ENCODE measurements around the gene GTPBP1.

The GTPBP1 gene

DNA sequence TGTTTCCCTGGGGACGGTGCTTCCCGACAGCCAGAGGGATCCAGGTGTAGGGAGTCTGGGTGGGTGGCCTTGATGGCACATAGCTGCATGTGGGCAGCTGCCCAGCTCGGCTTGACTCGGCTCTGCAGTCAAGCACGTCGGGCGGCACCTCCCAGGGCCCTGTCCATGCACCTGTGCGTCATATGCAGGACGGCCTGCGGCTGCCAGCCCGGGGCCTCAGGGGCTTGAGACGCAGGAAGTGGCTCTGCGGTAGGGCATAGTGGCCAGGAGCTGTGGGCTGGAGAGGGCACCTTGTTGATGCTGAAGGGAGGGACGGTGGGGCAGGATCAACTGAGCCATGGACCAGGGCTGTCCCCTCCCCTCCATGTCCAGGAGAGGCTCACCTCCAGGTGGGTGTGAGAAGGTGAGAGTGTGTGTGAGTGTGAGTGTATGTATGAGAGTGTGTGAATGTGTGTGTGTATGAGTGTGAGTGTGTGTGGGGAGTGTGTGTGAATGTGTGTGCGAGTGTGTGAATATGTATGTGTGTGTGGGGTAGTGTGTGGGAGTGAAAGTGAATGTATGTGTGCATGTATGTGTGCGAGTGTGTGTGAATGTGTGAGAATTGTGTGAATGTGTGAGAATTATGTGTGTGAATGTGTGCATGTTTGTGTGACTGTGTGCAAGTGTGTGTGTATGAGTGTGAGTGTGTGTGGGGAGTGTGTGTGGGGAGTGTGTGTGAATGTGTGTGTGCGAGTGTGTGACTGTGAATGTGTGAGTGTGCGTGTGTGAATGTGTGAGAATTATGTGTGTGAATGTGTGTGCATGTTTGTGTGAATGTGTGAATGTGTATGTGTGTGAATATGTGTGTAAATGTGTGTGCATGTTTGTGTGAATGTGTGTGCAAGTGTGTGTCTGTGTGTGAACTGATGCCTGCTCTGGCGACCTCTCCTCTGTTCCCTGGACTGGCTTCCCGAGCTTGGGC is 55.7 kb downstream of the GTPBP1 start:
- no peak for DNase-seq

DNA sequence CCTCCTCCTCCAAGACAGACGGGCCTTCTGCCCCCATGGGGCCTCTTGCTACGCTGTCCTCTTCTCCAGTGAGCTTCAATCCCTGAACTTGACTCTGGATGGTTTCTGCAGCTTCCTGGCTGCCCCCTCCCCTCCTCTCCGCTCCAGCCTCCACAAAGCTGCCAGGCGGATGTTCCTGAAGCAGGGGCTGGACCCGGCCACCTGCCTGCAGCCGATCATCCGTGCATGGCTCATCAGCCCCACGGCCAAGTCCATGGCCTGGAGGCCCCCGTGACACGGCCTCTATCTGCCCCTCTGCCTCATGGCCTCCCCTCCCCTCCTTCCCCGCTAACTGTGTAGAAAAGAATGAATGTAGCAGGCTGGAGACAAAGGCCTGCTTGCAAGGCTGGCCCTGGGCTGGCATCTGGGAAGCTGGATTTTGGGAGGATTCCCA is 56.8 kb downstream of the GTPBP1 start:
- DNase-seq = no peak

DNA sequence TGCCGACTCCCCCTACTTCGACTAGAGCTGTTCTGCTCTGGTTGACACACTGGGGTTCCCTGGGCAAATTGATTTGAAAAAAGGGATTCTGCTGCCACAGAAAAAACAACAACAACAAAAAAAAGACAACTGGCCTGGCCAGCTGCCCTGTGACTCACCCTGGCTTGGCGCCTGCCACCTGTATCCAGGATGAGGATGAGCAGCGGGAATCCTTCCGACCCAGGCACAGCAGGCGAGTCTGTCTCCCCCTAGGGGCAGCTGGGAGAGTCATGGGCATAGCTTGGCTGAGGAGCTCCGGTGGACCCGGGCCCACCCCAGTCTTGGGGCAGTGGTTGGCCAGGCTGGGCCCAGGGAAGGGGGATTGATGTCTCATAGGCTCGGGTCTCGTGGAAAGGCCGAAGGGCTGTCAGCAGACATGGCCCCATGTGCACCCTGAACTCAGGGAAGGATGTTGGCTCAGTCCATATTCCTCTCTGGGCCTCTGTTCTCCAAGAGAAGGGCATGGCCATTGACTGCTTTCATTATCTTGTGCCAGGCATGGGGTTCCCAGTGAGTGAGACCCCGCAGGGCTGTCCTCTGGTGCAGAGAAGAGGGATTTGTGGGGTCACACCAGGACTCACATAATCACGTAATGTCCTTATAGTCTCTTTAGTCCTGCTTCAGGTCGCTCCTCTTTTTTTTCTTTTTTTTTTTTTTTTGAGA is 60.5 kb downstream of the GTPBP1 start:
- peak; percentile 28 for DNase-seq

DNA sequence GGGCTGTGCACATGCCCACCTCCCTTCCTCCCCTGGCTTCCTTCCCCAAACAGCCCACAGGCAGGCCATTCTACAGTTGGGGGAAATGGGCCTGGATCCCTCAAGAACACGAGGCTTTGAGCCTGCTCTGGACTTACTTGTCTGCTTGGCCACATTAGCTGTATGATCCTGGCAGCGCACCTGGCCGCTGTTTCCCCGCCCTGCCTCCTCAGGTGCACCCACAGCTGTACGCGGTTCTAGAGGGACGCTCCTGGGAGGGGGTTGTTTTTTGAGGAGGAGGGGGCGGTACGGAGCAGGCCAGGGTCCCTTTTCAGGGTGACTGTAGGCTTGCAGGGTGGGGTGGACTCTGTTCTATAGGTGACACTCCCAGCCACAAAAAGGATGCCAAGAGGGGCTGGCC is 61.6 kb downstream of the GTPBP1 start:
- no peak for DNase-seq

DNA sequence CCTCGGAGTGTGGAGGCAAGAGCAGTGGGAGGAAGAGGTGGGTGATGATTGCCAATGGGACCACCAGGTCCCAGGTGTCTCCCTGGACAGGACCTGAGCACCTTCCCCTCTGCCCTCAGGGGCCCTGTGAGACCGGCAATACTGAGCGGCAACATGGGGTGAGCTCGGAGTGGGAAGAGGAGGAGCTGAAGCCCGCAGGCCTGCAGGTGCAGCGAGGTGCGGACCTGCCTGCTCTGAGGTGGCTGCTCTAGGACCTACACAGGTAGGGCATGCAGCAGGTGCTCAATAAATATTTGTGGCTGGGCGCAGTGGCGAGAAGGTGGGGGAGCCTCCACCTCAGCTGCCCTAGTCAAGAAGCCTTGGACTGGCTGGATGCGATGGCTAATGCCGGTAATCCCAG is 62.3 kb downstream of the GTPBP1 start:
- no peak for DNase-seq

DNA sequence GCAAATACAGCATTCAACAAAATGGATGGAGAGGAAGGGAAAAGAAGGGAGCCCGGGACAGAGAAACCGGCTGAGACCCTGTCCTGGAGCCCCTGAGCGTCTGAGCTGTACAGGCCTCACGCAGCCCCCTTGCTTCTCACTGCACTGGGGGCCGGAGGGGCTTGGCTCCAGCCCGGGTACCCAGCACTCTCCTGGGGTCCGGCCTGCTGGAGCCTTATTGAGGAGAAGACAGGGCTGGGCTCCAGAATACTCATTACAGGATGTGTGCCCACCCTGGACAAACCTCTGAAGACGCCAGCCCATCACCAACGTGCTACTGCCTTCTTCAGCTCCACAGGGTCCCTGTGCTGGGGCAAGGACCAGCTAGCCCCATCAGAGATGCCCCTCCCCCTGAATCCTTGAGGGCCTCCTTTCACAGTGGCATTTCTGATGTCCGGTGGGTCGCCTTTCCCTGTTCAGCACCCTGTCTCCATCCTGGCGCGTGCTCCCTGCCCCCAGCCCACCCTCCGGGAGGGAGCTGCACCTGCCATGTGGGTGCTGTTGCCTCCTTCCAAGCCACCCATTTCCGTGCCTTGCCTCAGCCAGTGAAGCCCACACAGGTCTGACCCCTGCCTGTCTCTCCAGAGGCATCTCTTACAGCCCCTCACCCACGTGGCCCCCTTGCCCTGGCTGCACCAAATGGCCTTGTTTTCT is 64.7 kb downstream of the GTPBP1 start:
- DNase-seq = no peak

- no peak for DNase-seq
These were observed 66.8 kb downstream of the GTPBP1 start for GRCh38 chr22:38772623-38772873.

DNA sequence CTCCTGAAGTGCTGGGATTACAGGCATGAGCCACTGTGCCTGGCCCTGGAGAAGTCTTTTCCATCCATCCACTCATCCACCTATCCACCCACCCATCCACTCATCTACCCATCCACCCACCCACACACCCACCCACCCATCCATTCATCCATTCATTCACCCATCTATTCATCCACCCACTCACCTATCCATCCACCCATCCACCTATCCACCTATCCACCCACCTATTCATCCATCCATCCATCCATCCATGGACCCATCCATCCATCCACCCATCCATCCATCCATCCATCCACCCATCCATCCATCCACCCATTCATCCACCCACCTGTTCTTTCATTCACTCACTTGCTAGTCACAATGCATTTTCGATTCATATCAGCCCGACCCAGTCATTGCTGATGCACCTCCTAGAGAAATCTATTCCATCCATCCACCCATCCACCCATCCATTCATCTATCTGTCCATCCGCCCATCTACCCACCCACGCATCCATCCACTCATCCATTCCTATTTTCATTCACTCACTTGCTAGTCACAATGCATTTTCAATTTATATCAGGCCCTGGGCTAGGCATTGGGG is 67.7 kb downstream of the GTPBP1 start:
- no peak for DNase-seq

GRCh38 chr22:38774496-38775166 is 68.9 kb downstream of the GTPBP1 start:
- DNase-seq = no peak

GRCh38 chr22:38775656-38776055 is 69.9 kb downstream of the GTPBP1 start:
- no peak for DNase-seq

GRCh38 chr22:38776086-38776485 is 70.3 kb downstream of the GTPBP1 start:
- no peak for DNase-seq

GRCh38 chr22:38777087-38777671 is 71.4 kb downstream of the GTPBP1 start:
- DNase-seq = no peak

DNA sequence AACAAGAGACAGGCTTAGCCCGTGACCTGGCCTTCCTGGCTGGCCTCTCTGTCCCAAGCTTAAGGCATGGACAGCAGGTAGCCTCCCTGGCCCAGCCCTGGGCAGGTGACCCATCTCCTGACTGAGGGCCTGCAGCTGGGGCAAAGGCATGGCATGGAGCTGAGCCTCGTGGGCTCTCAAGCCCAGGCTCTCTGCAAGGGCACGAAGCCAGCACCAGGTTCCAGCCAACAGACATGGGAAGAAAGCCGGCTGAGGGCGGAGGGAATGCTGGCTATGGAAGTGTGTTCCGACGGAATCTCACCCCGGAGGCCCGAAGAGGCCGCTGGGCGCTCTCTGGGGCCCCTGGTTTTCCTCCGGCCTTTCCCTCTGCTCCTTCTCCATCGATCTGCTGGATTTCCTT is 75.3 kb downstream of the GTPBP1 start:
- DNase-seq = no peak

GRCh38 chr22:38782402-38783094 is 76.8 kb downstream of the GTPBP1 start:
- DNase-seq = no peak
